GM18511 (cell line): Measurements from ENCODE around the gene HDAC10.

ENCODE experiments used
- ATAC-seq: cut with Tn5 transposase; IDR thresholded peaks from one replicate; pipeline ENCODE4 v1.9.1; 2021; ENCODE audit warnings: mild to moderate bottlenecking, moderate library complexity; ENCODE audit not compliant: unreplicated experiment

The HDAC10 gene

DNA sequence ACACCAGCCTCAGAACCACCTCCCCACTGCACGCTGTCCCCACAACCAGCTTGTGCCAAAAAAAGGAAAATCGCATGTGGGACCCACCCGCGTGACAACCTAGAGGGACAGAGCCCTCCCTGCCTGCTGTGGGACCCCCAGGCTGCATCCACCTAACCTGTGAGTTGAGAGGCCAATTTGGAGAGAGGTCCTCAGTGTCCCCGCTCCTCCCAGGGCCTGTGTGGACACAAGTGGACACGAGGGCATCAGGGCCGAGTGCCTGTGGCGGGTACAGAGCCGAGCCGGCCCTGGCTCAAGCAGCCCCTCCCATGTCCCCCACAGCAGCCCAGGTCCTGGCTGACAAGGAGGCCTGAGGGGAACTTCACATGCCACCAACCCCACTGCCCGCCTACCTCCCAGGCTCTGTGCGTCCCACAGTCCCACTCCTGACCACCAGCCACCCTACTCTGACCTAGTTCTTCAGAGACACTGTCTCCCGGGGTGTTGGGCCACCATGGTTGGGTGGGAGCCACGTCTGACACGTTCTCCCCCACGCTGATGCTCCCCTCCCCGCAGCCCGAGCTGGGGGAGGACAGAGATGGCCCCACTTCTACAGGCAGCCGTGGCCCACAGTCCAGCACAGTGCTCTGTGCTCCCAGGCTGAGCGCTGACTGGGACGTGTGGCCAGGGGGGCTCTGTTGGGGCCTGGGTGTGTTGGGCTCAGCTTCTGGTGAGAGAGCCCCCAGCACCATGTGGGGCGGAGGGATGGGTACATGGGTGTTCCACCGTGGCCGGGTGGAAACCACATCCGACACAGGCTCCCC is 31.1 kb downstream of the HDAC10 start:
- ATAC-seq, result no peak

GRCh38 chr22:50218996-50219727 is 31.9 kb downstream of the HDAC10 start:
- ATAC-seq, result no peak

- ATAC-seq, result no peak
Measured at GRCh38 chr22:50218153-50218995, 32.7 kb downstream of the HDAC10 start.

- no peak for ATAC-seq
Measured at GRCh38 chr22:50217543-50218152, 33.4 kb downstream of the HDAC10 start.

DNA sequence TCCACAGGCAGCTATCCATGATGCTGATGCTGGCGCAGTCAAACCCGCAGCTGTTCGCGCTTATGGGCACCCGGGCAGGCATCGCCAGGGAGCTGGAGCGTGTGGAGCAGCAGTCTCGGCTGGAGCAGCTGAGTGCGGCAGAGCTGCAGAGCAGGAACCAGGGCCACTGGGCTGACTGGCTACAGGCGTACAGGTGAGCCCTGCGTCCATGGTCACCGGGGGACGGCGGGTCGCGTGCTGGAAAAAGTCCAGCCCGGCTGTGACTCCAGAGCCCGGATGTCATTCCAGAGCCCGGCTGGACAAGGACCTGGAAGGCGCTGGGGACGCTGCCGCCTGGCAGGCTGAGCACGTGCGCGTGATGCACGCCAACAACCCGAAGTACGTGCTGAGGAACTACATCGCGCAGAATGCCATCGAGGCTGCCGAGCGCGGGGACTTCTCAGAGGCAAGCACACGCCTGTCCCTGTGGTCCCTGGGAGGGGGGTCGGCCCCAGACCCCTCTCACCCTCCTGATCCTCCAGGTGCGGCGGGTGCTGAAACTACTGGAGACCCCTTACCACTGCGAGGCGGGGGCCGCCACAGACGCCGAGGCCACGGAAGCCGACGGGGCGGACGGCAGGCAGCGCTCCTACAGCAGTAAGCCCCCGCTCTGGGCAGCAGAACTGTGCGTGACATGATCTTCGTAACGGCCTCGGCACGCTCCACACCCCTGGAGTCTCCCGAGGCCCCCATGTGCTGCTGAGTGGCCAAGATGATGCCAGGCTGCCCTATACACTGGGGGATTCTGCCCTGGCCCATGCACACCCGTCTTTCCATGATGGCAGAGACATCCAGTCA is 34.2 kb downstream of the HDAC10 start:
- ATAC-seq, result no peak

- no peak for ATAC-seq
Measured at GRCh38 chr22:50216055-50216683, 34.9 kb downstream of the HDAC10 start.

DNA sequence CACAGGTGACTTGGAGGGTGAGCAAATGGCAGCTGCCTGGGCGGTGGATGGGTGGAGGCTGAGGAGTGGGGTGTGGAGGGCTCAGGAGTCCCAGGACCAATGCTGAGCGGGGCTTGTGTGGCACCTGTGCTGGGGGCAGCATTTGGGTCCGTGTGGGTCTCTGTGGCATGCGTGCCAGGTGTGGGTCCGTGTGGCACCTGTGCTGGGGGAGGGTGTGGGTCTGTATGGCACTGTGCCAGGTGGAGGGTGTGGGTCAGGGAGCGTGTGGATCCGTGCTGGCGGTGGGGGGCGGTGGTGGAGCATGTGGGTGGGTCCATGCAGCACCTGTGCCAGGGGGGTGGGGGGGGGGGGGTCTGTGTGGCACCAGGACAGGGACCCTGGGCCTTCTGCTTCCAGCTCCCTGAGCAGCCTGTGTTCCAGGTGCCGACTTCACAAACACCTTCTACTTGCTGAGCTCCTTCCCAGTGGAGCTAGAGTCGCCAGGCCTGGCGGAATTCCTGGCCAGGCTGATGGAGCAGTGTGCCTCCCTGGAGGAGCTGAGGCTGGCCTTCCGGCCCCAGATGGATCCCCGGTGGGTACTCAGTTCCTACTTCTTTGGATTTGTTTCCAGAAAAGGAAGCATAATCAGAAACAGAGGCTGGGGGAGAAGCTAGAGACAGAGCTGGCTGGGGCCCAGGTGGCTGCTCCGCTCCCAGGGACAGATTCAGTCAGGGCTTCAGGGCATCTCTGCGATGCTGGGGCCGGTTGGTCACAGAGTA is 35.6 kb downstream of the HDAC10 start:
- ATAC-seq, result no peak

GRCh38 chr22:50213263-50213662 is 37.8 kb downstream of the HDAC10 start:
- ATAC-seq, result no peak

GRCh38 chr22:50211147-50211546 is 39.9 kb downstream of the HDAC10 start:
- ATAC-seq, result no peak

DNA sequence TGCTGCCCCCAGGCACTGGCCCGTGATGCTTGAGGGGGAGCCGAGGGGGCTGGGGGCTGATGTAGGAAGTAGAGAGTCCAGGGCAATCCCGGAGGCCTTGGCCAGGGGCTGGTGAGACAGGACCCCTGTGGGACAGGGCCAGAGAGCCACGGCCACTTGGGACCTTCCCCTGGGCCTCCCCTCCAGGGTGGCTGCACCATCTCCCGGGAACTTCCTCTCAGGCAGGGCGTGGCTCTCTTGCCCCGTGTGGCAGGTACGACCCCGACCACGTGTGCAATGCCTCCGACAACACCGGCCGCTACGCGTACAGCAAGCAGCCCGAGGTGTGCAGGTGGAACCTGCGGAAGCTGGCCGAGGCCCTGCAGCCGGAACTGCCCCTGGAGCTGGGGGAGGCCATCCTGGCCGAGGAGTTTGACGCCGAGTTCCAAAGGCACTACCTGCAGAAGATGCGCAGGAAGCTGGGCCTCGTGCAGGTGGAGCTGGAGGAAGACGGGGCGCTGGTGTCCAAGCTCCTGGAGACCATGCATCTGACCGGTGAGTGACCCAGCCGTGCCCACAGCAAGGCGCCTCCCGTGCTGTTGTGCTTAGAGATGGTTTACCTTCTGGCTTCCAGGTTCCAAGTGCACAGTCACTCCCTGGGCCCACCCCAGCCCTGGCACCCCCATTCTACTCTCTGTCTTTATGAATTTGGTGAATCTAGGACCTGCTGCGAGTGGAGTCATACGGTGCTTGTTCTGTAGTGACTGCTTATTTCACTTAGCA is 40.5 kb downstream of the HDAC10 start:
- no peak for ATAC-seq

- ATAC-seq, result no peak
Measured at GRCh38 chr22:50209893-50210292, 41.2 kb downstream of the HDAC10 start.

DNA sequence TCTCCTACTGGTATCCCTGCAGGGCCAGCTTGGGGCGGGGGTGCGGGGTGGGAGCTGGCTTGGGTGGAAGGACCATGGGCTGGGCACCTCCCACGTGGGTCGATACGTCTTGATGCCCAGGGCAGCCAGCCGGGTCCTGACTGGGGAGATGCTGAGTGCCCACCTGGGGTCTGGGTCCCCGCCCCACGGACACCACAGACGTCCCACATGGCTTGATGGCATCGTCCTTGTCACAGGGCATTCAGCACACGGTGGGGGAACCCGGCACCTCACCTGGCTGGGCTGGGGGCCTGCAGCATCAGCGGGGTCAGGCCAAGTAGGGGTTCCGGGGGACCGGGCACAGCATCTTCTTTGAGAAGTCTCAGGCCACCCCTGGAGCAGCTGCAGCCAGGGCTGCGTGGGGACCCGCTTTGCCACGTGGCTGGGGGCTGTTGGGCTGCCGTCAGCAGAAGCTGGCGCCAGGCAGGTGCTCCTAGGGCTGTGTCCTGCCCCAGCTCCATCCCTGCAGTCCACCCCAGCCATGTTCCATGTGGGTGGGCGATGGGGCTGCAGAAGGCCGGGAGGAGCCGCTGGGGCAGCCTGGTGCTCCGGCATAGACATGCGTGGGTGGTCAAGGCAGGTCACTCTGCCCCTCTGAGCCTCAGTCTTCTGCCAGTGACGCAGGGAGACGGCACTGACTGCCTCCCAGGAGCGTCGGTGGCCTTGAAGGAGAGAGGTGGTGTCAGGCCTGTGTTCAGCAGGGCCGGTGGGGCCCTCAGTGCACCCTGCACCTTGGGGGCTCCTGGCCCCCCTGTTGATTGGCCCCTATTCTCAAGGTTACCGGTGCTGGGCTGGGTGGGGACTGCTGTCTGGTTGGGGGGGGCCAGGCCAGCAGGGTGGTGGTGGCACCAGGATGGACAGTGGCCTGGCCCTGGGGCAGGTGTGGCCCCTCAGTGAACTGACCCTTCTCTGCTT is 41.8 kb downstream of the HDAC10 start:
- ATAC-seq, result no peak

GRCh38 chr22:50208430-50208938 is 42.6 kb downstream of the HDAC10 start:
- no peak for ATAC-seq

GRCh38 chr22:50207383-50208140 is 43.5 kb downstream of the HDAC10 start:
- no peak for ATAC-seq

DNA sequence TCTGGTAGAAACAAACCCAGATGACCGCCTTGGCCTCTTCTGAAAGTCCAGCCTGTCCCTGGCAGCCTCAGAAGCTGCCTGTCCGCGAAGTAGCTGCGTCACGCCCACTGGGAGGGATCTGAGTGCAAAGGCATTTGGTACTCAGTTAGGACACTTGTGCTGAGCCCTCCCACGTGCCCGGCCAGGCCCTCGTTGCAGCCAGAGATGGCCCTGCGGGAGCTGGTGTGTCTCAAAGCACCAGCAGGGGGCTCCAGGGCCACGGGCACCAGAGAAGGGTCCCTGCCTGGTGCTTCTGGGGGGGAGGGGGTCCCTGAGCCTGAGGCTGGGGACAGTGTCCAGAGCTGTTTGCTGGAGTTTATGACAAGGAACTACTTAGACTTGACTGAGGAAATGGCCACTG is 44.5 kb downstream of the HDAC10 start:
- no peak for ATAC-seq
